GM21717 (cell line): ENCODE results near the gene PRTN3.
"Not testable (repeated sequence)": the region's sequence is repeated elsewhere in the genome, so short reads cannot be mapped to it uniquely, and the experiment has no call there.

Experiments used
- ATAC-seq: cut with Tn5 transposase; IDR thresholded peaks from one replicate; pipeline ENCODE4 v1.9.1; 2021; ENCODE audit warnings: mild to moderate bottlenecking, moderate library complexity; ENCODE audit not compliant: unreplicated experiment

Gene PRTN3

DNA sequence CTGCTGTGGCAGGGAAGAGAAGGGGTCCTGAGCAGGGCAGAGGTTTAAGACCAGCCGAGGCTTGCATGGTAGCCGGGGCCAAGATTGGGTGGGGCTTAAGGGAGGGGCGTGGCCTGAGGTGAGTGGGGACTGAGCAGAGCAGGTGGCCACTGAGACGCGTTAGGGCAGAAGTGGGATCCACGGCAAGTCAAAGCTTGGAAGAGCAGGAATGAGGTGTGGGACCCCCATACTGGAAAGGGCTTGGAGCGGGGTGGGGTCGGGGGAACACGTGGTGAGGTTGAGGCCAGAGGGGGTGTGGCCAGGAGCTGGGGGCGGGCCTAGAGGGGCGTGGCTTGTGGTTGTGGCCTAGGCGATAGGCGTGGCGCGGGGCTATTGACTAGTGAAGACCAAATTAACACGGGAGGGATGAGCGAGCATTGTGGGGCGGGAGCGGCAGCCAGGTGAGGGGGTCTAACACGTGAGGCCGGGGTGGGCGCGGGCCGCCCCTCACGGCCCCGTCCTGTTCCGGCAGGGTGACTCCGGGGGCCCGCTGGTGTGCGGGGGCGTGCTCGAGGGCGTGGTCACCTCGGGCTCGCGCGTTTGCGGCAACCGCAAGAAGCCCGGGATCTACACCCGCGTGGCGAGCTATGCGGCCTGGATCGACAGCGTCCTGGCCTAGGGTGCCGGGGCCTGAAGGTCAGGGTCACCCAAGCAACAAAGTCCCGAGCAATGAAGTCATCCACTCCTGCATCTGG is 21.9 kb downstream of the PRTN3 start:
- ATAC-seq = no peak

DNA sequence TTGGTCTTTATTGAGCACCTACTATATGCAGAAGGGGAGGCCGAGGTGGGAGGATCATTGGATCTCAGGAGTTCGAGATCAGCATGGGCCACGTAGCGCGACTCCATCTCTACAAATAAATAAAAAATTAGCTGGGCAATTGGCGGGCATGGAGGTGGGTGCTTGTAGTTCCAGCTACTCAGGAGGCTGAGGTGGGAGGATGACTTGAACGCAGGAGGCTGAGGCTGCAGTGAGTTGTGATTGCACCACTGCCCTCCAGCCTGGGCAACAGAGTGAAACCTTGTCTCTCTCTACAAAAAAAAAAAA is 22.5 kb downstream of the PRTN3 start:
- no peak for ATAC-seq

DNA sequence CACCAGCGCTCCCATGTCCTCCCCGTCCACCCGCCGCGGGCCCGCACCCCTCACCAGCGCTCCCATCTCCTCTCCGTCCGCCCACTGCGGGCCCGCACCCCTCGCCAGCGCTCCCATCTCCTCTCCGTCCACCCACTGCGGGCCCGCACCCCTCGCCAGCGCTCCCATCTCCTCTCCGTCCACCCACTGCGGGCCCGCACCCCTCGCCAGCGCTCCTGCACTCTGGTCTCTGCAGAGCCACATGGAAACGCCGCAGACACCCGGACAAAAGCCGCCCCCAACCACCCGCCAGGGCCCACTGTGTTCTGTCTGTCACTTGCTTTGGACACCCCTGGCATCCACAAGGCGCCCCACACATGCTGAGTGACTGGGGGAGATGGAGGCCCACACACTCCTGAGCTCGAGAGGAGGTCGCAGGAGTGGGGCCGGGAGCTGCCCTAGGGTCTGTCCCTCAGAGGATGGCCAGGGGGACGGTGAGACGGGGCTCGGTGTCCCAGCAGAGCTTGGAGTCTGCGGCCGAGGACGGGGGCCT is 26.0 kb downstream of the PRTN3 start:
- no peak for ATAC-seq

DNA sequence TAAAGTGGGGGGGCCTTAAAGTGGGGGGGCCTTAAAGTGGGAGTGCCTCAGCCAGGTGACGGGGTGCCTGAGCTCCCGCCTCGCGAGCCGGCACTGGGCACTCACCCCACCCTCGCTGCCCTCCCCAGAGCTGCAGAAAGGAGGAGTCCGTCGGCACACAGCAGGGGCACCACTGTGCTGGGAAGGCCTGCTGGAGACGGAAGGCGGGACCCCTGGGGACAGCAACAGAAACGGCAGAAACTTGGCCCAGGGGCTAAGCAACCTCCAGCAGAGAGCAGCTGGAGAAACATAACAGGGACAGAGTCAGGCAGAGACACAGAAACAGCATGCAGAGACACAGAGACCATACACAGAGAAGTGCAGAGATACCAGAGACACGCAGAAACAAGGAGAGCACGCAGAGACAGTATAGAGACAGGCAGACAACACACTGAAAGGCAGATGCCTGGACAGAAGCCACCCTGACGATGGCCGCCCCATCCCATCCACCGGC is 26.5 kb downstream of the PRTN3 start:
- ATAC-seq = no peak

DNA sequence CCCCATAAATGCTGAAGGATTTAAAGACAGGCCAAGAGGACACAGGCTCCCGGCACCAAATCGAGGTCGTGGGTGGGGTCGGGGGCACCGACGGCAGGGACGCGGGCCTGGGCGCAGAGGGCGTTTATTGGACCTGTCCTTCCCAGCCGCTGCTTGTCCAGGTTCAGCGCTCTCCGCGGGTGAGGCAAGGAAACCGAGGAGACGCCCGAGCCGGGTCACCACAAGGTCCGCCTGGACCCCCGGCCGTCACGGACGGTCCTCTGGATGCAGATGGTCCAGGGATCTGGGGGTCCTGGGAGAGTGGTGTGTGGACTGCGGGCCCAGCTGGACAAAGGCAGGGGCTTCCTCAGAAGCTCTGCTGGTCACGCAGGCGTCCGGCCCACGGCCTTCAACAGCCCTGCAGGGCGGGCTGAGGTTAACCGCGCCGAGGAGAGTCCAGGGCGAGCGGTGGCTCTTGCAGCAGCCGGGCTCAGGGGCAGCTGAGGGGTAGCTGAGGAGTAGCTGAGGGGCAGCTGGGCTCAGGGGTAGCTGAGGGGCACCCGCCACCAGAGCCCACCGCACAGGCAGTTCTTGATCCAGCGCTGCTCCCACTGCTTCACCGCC is 27.2 kb downstream of the PRTN3 start:
- no peak for ATAC-seq

DNA sequence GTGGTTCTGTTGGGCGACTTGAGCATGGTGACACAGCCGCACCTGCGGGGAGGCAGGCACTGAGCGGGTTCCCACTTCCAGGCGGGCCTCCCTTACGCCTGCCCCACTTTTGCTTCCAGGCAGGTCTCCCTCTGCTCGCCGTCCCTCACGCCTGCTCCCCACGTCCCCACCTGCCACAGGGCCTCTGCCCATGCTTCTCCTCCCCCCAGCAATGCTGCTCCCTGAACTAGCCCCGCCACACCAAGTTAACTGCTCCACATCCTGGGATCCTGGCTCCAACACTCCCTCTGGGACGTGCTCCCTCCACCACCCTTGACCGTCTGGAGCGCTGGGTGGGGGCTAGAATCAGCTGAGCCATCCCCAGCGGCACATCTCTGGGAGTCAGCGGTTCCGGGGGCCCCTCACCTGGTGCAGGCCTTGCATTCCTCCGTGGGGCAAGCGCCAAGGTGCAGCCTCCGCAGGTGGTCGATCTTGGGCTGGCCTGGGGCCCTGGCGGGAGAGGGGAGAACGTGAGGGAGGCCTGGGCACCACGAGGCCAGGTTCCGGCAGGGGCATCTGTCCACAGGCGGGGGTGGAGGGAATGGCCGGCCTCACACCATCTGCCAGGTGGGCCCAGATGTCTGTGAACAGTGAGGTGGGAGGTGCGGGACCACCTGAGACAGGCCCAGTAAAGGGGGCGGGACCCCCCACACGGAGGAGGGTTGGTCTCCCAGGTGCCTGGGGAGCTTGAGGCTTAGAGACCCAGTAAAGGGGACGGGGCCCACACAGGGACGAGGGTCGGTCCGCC is 27.9 kb downstream of the PRTN3 start:
- no peak for ATAC-seq

DNA sequence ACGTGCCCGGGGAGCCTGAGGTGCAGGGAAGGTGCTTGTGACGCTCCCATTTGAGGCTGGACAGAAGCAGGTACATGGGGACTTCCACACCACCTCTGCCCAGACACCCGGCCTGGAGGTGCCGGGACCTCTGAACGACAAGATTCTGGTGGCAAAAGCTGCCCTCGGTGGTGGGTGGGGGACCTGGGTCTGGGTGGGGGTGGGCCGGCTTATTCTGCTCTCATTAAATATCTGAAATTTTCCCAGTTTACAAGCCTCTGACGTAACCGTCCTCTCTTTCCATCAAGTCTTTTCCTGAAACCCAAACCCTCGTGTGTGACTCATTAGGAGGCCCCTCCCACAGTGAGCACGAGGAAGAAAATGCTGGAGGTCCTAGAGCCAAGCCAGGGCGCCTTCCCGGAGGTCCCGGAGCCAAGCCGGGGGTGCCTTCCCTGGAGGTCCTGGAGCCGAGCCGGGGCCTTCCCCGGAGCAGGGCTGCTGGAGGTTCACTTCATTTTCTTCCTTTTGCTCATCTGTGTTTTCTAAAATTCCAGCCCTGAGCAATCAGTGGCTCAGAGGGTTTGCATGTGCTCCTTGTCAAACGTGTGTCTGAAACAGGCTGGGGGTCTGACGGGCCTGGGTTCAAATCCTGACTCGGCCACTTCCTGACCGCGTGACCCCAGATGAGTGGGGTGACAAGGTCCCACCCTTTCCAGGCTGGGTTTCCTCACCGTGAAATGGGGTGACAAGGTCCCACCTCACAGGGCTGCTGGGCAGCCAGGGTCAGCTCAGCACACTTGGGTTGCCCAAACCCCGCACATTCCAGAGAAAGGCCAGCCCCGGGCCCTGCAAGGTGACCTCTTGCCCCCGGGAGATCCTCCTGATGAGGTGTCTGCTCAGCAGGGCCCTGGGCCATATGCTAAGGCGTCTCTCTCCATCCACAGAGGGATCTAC is 28.7 kb downstream of the PRTN3 start:
- ATAC-seq = no peak

DNA sequence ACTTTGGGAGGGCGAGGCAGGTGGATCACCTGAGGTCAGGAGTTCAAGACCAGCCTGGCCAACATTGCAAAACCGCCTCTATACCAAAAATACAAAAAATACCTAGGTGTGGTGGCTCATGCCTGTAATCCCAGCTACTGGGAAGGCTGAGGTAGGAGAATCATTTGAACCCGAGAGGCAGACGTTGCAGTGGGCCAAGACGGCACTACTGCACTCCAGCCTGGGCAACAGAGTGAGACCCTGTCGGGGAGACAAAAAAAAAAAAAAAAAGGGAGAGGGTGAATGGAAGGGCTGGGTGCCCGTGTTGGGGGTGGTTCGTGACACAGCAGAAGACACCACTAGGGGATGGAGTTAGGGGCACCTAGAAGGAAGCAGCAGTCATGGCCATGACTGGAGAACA is 29.5 kb downstream of the PRTN3 start:
- ATAC-seq = no peak

DNA sequence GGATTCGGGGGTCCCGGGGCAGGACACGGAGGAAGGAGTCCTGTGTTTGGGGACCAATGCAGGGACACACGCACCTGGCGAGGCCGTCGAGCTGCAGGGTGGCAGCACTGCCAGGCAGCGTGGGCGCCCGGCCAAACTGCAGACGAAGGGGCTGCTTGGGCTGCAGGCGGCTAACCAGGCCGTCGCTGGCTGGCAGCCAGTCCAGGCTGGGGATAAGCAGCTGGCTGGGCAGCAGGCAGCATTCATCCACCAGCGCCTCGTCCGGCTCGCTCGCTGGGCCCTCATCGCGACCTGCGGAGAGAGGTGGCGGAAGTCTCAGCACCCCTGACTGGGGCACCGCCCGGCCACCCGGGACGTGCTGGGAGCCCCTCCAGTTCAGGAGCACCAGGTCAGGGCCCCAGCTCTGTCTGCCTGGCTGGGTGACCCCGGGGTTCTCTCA is 30.2 kb downstream of the PRTN3 start:
- no peak for ATAC-seq

DNA sequence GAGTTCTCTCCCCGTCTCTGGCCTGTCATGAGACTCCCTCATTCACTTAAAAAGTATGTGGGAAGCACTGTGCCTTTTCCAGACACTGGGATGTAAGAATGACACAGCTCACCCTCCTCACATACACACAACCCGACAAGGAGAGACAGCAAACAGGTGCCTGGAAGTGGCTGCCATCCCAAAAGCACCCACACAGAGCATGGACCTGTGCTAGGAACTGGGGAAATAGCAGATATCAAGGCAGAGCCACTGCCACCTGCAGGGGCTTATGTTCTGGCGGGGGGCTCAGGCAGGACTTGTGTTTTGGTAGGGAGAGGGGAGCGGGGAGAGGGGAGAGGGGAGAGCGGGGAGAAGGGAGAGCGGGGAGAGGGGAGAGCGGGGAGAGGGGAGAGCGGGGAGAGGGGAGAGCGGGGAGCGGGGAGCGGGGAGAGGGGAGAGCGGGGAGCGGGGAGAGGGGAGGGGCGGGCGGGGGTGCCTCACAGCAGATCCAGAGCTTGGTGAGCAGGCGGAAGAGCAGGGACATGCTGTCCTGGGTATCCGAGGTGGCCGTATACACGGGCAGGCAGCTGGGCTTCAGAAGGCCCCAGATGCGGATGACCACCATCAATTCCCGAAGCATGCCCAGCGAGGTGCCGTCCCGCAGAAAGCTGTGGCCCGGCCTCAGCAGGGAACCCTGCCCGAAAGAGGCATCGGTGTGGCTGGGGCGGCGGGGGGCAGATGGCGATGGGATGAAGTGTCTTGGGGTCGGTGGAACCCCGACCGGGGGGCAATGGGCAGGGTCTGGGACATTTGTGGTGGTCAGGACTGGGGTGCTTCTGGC is 30.9 kb downstream of the PRTN3 start:
- ATAC-seq = no peak

DNA sequence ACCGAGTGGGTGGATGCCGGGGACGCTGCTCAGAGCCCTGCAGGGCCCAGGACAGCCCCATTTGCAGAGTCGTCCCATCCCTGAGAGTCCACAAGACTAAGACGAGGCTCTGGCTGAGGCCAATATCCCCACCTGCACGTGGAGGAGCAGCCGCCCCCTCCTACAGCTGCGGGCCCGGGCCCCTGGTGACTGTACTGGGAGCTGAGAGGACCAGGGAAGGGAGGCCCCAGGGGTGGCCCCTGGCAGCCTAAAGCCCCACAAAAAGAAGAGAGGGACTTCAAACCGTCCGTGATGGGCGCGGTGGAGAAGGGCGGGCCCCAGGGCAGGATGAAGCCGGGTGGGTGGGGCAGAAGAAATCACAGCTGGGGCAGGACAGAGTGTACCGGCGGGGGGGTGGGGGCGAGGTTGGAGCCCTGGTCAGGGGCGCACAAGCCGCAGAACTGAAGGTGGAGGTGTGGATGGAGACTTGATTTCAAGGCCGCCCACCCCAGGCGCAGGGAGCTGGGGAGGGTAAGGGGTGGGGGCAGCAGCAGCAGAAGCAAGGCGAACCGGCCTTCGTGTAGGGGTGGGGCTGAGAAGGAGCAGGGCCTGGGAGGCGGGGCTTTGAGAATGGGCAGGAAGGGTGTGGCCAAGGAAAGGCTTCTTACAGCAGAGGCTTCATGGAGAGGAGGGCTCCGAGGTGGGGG is 31.6 kb downstream of the PRTN3 start:
- no peak for ATAC-seq

DNA sequence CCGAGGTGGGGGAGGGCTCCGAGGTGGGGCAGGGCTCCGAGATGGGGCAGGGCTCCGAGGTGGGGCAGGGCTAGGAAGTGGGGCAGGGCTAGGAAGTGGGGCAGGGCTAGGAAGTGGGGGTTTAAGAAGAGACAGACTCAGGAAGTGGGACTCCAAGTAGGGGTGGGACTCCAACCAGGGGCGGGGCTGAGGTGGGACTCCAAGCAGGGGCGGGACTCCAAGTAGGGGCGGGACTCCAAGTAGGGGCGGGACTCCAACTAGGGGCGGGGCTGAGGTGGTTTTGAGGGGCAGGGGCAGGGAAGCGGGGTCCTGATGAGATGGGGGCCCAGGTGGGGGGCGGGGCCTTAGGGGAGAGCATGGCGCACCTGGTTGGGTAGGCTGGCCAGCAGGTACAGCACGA is 32.3 kb downstream of the PRTN3 start:
- ATAC-seq = no peak

DNA sequence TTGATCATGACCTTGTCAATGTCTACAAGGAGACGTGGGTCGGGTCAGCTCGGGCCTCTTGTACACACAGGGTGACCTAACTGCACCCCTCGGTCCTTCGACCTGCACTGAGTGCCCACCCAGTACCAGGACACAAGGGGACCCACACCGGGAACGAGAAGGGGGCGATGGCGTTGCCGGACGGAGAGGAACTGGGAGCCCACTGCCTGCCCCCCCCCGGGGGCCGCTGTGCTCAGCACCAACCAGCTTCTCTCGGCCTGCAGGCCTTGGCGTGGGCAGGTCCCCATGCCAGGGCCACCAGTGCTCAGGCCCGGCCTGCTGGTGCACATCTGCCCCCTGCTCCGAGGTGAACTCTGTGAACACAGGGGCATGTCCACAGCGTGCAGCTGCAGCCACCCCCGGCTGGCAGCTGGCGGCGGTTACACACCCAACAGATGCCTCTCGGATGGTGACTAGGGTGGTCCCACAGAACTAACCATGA is 32.8 kb downstream of the PRTN3 start:
- ATAC-seq = no peak

DNA sequence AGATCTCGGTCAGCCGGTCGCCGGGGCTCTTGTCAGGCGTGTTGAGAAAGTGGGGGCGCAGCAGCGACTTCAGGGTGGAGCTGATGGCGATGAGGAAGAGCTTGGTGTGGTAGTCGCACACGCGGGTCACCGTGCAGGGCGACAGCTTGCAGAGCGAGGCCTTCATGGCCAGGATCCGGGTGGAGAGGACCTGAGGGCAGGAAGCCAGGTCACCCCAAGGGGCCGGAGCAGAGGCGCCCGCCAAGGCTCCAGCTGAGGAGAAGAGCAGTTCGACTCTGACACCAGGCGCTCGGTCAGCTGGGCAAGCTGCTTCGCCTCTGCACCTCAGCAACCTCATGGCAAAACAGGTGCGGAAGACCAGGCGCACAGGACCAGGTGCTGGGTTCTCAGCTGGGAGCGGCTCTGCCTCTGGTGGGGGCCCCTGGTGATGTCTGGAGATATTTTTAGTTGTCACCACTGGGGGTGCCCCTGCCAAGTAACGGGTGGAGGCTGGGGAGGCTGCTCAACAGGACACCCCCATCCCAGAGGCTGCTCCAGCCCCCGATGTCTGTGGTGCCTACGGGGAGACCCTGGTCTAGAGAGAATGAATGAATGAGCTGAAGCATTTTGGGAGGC is 34.6 kb downstream of the PRTN3 start:
- no peak for ATAC-seq

DNA sequence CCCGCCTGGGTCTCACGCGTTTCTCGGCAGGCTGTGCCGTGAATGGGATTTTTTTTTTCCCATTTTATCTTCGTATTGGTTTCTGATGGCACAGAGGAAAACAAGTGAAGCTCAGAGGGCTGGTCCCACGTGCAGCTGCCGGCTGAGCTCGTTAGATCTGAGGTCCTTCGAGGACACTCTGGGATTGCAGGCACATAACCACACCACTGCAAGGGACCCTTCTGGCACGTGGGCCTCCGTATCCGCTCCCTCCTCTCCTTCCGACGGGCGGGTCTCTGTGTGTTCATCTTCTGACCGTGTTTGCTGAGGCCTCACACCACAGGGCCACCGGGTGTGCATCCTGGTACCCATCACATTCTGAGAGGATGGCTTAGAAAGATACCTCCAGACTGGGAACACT is 35.3 kb downstream of the PRTN3 start:
- ATAC-seq = no peak

DNA sequence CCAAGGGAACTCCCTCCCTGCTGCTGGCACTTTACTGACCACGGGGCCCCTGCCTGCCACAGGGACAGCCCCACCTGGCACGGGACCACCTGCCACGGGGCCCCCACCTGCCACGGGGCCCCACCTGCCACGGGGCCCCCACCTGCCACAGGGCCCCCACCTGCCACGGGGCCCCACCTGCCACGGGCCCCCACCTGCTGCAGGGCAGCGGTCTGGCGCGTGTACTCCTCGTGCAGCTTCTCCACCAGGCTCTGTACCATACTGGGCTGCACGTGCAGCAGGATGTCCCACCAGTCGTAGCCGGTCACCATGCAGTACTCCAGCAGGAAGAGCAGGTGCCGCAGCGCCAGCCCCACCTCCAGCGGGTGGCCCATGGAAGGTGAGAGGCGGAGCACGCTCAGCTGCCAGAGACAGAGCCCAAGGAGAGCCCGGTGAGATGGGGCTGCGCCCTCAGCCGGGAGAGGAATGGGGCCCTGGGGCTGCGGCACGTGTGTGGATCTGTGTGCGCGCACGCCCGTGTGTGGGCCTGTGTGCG is 36.0 kb downstream of the PRTN3 start:
- no peak for ATAC-seq

DNA sequence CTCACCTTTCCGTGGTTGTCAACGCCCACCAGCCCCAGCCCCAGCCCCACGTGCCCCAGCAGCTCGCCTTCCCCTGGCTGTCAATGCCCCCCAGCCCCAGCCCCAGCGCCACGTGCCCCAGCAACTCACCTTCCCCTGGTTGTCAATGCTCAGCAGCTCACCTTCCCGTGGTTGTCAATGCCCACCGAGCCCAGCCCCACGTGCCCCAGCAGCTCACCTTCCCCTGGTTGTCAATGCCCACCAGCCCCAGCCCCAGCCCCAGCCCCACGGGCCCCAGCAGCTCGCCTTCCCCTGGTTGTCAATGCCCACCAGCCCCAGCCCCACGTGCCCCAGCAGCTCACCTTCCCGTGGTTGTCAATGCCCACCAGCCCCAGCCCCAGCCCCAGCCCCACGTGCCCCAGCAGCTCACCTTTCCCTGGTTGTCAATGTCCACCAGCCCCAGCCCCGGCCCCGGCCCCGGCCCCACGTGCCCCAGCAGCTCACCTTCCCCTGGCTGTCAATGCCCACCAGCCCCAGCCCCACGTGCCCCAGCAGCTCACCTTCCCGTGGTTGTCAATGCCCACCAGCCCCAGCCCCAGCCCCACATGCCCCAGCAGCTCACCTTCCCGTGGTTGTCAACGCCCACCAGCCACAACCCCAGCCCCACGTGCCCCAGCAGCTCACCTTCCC is 37.3 kb downstream of the PRTN3 start:
- ATAC-seq = not testable (repeated sequence)
